Measurements from ENCODE around the gene USP36. TPM values are rescaled to one million over a fixed set of nuclear protein-coding genes. Genes with fewer than 3 reads are reported as not detected.

The USP36 gene
- polyA plus RNA-seq, 3 donors = 39.1 to 46.7 (median 44.0) TPM

DNA sequence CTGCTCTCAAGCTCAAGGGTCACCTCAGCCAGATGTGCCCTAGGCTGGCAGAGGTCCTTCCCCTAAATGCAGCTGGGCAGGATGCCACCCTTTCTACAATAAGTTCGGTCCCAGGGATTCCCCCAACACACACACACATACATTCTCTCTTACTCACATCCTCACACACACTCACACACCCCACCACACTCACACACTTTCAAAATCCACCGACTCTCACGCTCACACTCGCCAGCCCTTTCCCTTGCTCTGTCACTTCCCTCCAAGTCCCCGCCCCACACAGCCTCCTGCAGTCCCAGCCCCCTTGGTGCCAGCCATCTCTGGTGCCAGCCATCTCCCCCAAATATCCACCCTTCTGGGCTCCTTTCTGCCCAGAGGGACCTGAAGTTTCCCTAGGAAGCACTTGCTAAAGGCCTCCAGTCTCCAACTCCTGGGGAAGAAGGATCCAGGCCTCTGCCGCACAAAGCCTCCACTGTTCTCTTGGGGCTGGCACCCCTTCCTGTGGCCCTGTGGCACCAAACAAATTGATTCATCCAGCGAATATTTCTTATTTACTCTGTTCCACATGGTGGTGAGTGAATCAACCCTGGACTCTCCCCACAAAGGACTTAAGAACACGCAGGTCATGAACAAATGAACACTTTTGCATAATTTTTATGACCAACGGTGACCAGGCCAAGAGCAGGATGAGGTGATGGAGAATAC is 3.8 kb upstream of the USP36 start:
- DNase-seq (ENCODE audit: extremely low read depth in 1 of 11, low read depth in 9 of 11, low spot score in 4 of 11) = no peak

DNA sequence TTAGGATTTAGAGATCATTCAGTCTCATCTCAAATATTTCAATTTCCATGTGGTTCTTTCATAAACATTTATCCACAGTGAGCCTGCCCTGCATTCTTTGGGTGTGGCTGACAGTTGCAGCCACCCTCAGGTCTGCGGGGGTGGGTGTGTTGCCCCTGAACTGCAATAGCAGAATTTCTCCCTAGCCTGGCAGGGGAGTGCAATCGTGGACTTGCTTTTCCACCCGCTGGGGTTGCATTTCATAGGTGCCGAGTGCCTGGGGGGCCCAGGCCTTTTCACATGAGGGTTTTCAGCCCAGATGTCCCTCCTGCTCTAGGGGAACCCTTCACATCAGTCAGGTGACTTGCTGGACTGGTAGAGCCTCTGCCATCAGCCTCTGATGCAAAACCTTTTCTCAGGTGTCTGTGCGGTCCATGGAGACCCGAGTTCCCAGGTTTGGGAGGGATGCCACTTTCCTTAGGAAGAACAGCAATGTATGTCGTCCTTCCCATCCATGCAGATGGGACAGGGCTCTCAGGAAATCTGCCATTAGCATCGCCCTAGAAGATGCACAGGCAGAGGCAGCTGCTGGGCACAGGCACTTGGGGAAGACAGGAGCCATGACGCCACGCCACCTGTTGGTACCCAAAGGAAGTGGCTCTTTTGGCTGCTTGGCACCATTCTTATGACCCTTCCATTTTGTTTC is 2.4 kb upstream of the USP36 start:
- no peak for DNase-seq (ENCODE audit: extremely low read depth in 1 of 11, low read depth in 9 of 11, low spot score in 4 of 11)

DNA sequence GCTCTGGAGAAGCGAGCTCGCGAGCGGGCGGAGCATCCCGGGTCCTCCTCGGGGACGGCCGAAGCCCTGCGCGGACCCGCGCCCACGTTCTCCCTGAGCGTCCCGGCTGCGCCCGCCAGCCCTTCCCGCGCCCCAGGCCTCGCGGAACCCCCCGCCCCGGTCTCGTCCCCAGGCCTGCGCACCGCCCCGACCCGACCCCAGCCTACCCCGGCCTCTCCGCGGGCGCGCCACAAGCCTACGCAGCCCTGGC is 159 bp downstream of the USP36 start:
- no peak for DNase-seq (ENCODE audit: extremely low read depth in 1 of 11, low read depth in 9 of 11, low spot score in 4 of 11)

DNA sequence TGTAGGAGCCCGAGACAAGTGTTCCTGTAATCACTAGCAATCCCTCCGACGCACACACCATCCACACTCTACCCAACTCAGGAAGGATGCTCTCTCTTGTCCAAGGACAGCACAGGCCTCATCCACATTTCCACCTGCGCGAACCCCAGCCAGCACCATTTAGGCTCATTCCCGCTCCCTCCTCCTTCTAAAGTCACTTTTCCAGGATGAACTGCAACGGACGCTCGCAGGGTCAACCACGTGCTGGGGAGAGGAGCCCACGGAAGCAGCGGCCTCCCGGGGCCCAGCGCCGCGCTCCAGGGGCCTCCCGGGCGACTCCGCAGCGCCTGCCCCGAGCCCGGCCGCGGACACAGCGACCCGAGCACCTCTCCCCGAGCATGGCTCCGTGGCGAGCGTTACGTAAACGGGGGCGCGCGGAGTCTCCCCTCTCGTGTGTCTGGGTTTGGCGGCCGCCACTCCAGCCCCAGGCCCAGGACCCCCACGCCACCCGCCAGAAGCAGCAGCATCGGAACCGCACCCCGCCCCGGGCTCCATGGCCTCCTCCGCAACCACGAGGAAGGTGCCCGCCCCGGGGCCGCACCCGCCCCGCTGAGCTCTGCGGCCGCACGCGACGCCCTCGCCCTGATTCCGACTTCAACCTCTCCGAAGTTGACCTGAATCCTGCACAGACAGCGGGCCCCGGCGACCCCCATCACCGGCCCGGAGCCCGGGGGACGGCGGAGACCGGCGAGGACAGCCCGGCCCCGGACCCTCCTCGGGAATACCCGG is 668 bp downstream of the USP36 start:
- DNase-seq (ENCODE audit: extremely low read depth in 1 of 11, low read depth in 9 of 11, low spot score in 4 of 11) = peak in 1 of 11 donors; percentile 18

DNA sequence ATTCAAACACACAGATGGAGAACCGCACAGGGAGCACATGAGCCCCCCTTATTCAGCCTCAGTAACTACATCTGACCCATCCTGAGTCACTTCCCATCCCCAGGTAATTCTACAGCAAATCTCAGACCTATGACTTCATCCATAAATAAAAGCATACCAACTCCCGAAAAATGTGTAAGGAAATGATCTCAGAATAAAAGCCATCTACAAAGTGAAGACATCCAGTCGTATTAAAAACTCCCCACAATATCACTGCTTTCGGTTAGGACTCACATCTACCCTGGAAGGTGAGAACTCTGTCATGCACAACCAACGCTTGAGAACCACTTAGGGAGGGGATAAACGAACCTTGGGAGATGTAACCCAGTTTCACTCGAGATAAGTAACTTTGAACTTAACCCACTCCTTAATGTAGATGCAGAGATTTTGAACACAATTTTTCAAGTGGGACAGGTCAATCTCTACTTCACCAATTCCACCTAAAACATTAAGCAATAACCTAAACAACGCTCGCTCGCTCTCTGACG is 1.3 kb downstream of the USP36 start:
- DNase-seq (ENCODE audit: extremely low read depth in 1 of 11, low read depth in 9 of 11, low spot score in 4 of 11) = no peak

DNA sequence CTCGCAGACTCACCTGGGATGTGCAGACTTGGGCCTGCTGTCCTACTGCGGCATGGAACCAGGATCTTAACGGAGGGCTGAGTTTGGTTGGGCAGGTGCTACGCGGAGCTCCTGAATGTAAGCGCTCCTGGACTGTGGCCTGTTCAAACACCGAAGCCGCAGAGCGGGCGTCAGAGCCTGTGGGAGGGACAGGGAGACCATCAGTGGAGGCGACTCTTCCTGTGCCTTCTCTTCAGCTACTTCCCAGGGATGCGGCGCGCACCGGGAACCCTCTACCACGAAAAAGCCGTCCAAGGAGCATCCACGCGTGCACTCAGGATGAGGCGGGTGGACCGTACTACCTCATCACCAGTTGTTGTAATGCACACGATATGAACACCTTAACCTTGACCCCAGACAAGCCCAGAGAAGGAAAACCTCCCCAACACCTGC is 2.0 kb downstream of the USP36 start:
- DNase-seq (ENCODE audit: extremely low read depth in 1 of 11, low read depth in 9 of 11, low spot score in 4 of 11) = peak in 1 of 11 donors; percentile 18

DNA sequence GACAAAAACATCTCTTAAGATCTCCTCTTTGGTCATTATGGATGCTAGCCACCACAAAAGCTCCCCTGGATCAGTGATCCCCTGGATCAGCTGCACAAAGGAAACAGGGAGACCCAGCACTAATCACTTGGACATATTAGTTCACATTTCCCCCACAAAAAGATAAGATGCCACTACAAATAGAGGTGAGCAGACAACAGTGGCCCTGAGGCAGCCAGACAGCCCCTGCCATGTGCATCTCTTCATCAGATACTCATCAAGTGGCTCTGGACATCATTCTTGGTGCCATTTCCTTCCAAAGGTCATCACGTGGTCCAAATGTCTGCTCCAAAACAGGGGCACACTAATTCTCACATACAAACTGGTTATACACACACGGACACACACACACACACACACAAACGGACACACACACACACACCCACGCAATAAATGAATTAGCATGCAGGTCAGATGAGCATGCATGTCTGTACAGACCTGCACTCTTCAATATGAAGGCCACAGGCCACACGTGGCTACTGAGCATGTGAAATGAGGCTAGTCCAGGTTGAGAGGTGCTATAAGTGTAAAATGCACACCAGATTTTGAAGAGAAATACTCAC is 4.1 kb downstream of the USP36 start:
- DNase-seq (ENCODE audit: extremely low read depth in 1 of 11, low read depth in 9 of 11, low spot score in 4 of 11) = no peak

DNA sequence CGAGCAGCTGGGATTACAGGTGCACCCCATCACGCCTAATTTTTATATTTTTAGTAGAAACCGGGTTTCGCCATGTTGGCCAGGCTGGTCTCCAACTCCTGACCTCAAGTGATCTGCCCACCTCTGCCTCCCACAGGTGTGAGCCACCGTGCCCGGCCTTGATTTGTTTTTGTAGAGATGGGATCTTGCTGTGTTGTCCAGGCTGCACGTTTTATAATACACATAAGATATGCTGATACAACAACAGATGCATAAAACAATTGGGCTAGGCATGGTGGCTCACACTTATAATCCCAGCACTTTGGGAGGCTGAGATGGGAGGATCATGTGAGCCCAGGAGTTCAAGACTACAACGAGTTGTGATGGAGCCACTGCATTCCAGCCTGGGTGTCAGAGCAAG is 6.0 kb downstream of the USP36 start:
- DNase-seq (ENCODE audit: extremely low read depth in 1 of 11, low read depth in 9 of 11, low spot score in 4 of 11) = no peak

DNA sequence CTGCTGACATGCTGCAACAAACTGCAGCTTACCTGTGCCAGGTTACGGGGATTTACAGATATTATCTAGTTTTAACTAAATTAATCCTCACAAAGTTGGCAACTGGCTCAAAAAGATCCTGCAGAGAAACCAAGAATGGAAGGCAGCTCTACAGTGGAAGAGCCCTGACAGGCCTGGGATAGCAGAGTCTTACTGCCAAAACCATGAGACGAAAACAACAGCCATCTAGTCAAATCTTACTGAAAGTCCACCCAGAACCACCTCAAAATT is 8.1 kb downstream of the USP36 start:
- DNase-seq (ENCODE audit: extremely low read depth in 1 of 11, low read depth in 9 of 11, low spot score in 4 of 11) = no peak

DNA sequence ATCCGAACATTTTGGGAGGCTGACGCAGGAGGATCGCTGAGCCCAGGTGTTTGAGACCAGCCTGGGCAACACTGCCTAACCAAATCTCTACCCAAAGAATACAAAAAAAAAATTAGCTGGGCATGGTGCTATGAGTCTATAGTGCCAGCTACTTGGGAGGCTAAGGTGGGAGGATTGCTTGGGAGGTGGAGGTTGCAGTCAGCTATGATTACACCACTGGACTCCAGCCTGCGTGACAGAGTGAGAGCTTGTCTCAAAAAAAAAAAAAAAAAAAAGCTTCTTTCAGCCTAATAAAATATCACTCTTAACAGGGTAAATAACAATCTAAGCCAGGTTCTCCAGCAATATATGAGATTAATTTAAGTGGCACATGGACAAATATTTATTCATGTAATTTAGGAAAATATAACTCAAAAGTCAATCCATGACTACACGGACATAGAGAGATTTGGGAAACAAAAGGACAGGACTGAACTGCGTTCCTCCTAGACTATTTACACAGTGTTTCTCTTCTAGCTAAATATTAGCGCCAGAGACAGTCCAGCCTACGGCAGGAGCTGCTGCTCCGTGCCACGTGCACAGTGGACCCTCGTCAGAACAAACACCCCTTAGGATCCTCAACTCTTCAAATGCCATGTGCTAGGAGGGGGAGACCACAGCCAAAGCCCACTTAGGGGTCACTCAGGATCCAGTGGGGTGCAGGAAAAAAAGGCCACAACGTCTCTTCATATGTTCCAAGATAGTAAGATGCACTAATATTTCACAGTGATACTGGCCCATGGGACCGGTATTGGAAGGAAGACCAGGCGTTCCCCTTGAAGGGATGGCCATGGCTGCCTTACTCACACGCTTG is 8.7 kb downstream of the USP36 start:
- no peak for DNase-seq (ENCODE audit: extremely low read depth in 1 of 11, low read depth in 9 of 11, low spot score in 4 of 11)

DNA sequence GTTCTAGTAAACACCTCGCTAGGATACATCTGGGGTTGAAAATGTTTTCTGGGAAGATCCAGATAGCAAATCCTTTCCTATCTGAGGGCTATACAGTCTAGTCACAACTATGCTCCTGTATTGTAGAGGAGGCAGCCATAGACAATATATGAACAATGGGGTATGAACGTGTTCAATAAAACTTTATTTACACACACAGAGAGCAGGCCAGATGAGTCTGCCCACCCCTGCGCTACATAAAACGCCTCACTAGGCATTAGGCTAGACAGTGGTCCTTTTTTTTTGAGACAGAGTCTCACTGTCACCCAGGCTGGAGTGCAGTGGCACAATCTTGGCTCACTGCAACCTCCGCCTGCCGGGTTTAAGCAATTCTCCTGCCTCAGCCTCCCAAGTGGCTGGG is 11.1 kb downstream of the USP36 start:
- no peak for DNase-seq (ENCODE audit: extremely low read depth in 1 of 11, low read depth in 9 of 11, low spot score in 4 of 11)

DNA sequence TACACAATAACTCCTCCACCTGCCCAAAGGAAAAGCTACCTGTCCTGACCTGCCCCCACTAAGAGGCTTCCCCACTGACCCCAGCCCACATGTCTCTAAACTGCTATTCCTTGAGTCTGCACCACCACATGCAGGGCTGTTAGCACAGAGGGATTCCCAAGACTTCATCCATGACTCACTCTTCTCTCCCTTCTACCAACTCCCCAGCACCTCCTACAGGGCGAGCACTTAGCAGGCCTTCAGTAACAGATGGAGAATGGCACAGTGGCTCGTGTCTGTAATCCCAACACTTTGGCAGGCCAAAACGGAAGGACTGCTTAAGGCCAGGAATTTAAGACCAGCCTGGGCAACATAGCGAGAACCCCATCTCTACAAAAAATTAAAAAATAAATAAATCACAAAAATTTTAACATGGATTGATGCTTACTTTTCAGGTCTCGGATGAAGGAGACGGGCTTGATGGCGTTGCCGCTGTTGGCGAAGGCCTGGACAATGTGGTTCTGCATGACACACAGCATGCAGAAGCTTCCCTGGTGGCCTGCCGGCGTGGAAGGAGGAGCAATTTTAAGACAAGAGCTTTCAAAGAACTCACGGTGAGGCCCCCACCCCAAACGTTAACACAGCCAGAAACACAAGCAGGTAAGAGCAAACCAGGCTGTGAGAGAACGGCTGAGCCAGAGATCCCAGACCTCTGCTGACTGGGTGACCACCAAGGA is 12.0 kb downstream of the USP36 start:
- DNase-seq (ENCODE audit: extremely low read depth in 1 of 11, low read depth in 9 of 11, low spot score in 4 of 11) = no peak

DNA sequence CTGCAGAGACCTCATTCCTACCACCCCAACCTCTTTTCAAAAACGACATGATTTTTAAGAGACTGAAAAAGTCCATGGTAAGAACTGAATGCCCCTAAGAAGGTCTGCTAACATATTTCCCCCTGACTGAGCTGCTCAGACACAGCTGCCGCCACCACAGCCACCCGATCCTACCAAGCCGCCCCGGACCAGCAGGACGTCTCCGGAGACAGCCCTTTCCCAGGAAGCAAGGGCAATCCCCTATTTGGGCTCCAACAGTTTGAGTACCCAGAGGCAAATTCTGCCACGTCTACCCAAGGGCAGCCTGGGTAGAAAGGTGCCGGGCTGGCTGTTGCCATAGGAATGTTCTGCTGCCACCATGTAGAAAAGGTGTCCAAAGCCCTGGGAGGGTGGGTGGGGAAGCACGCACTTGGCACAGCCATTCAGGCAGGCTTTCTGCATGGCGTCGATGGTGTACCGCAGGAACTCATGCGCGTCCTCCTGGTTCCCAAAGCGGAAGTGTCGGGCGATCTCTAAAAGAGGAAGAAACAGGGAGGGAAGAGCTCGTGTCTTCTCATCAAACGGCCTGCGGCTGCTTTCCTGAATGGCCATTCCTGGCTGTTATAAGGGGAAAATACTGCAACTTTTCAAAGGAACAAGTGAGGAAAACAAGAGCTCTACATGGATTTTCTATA is 13.6 kb downstream of the USP36 start:
- DNase-seq (ENCODE audit: extremely low read depth in 1 of 11, low read depth in 9 of 11, low spot score in 4 of 11) = no peak

DNA sequence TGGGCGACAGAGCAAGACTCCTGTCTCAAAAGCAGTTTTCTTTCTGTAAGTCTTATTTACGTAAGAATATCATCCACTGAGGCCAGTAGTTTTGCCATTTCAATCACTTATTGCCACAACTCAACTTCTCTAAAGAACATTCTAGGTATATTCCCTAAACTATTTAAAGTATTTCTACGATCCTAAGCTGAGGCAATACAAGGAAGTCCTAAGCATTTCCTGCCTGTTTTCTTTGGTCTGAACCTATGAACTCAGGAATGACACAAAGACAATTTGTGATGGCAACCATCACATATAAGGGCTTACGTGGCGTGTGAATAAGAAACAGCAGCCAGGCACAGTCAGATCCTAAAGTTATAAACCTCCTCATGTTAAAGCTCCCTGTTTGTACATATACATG is 14.2 kb downstream of the USP36 start:
- no peak for DNase-seq (ENCODE audit: extremely low read depth in 1 of 11, low read depth in 9 of 11, low spot score in 4 of 11)

DNA sequence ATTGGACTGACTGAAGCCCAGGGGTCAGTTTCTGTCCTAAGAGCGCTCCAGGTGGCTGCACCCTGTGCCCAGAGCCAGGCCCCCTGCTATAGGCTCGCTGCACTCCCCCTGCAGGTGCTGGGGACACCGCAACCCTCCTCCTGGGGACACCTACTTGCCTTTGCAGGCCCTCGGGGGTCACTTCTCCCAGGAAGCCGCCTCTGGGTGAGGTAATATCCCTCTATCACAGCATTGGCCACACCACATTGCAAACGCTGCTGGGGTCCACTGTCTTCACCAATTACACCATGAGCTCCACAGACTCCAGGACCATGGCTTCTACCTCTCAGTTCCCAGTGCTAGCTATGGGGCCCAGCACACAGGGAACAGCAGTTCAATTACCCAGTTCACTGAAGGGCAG is 14.9 kb downstream of the USP36 start:
- DNase-seq (ENCODE audit: extremely low read depth in 1 of 11, low read depth in 9 of 11, low spot score in 4 of 11) = no peak

DNA sequence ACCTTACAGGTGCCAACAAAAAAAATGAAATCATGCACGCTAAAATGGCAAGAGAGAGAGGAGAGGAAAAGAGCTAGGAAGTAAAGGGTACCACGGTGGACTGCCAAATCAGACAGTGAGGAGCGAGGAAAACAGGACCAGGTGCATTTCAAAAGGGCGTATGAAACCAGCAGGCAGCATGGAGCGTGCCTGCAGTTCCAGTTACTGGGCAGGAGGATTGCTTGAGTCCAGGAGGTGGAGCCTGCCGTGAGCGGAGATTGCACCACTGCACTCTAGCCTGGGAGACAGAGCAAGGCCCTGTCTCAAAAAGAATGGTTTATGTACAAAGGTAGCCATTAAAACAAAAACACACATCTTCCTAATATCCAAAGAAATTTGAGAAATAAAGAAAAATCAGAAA is 16.4 kb downstream of the USP36 start:
- DNase-seq (ENCODE audit: extremely low read depth in 1 of 11, low read depth in 9 of 11, low spot score in 4 of 11) = peak in 2 of 11 donors; percentile 25 to 26

DNA sequence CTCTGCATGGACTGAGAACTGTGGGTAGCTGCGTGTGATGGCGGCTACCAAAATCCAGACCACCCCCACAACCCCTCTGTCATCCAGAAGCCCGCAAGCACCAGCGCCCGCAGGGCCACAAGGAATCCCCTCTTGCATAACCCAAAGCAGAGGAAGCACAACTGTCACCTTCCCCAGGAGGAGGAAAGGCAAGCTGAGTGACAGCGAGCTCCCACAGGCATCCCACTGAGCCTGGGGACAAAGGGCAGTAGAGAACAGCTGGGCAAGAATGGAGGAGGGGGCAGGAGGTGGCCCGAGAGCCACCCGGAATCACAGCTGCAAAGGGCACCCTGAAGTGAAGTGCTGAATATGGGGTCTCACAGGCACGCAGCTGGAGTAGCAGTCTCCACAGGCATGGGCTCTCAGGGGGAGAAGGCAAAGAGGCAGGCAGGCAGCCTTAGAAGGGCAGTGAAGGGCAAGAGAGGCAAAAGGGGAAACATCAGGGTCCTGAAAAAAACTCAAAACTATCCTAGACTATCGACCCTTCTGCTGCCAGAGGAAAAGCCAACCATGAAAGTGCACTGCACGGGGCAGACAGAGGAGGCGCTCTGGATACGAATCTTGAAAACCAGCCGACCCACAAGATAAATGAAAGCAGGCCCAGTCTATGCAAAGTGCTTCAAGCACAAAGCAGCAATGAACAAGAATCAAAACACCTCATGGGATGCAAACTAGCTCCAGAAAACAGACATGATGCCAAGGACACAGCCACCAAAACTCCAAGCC is 17.1 kb downstream of the USP36 start:
- no peak for DNase-seq (ENCODE audit: extremely low read depth in 1 of 11, low read depth in 9 of 11, low spot score in 4 of 11)
